PFSK-1 (cell line): ENCODE results near the gene CCDC124.

Source experiments
- POLR2AphosphoS5 ChIP-seq: IDR thresholded peaks from 2 replicates; pipeline ENCODE4 v1.6.1; 2012; ENCODE audit warnings: low read depth, mild to moderate bottlenecking, control low read depth, low read length, moderate library complexity
- SIN3A ChIP-seq: IDR thresholded peaks from 2 replicates; pipeline ENCODE4 v1.6.1; 2012; ENCODE audit warnings: mild to moderate bottlenecking, low read length, moderate library complexity, borderline replicate concordance; ENCODE audit not compliant: insufficient read depth
- TAF1 ChIP-seq: IDR thresholded peaks from 2 replicates; pipeline ENCODE4 v1.6.1; 2012; ENCODE audit warnings: low read length, control low read depth, borderline replicate concordance; ENCODE audit not compliant: insufficient read depth

- TF ChIP-seq POLR2AphosphoS5 = no peak
- no peak for TF ChIP-seq SIN3A
- no peak for TF ChIP-seq TAF1
Measured at GRCh38 chr19:17944301-17944700, 11.5 kb downstream of the CCDC124 start.
